Esophagus muscularis mucosa (tissue), 3 donors: Measurements from ENCODE around the gene SARNP.

Experiments used
- CTCF ChIP-seq, 3 experiments: fragments of 200-600 bp in 2 of 3; fragments of 450-650 bp in 1 of 3; sonication (generic) in 2 of 3; IDR thresholded peaks; one replicate each; pipeline ENCODE4 v1.5.1; 2017 to 2019; ENCODE audit warnings: antibody characterized with exemption in 3 of 3, mild to moderate bottlenecking in 2 of 3, moderate library complexity in 1 of 3
- POLR2A ChIP-seq: fragments of 450-650 bp; IDR thresholded peaks from one replicate; pipeline ENCODE4 v1.6.1; 2017; ENCODE audit warnings: antibody characterized with exemption, moderate library complexity, mild to moderate bottlenecking, low read depth

DNA sequence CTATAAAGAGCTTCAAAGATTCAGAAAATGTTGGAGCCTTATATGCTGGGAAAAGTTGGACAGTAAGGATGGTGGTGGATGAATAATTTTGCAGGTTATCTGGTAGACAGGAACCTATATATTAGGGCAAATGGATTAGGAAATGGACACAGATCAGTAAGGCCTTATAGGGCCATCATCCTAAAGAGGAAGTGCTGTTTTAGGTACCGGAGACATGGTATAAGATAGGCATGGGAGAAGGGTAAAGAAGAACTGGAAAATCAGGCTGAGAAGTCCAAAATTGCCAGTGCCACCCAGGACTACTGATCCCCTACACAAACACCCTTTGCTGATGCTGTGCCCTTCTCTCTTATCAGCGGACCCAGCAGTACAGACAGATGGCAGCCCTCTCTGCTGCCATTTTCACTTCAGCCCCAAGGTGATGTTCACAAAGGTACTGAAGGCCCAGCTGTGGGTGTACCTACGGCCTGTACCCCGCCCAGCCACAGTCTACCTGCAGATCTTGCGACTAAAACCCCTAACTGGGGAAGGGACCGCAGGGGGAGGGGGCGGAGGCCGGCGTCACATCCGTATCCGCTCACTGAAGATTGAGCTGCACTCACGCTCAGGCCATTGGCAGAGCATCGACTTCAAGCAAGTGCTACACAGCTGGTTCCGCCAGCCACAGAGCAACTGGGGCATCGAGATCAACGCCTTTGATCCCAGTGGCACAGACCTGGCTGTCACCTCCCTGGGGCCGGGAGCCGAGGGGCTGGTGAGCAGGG, 69.1 kb downstream of the SARNP start:
- TF ChIP-seq CTCF (IDR thresholded peaks at IDR 0.05) (no peak), POLR2A (no peak)
